GM12878 (cell line): ENCODE data around the gene ARMC3. TPM values are rescaled to one million over a fixed set of nuclear protein-coding genes. Genes with fewer than 3 reads are reported as not detected.

ENCODE experiments used
- BHLHE40 ChIP-seq, 2 experiments: fragments of 450-650 bp in 1 of 2; IDR thresholded peaks; 2 replicates each; pipeline ENCODE4 v1.6.1; 2011 to 2017; ENCODE audit warnings: low read depth in 2 of 2, borderline replicate concordance in 1 of 2, improper control_type of control experiment in 1 of 2, low read length in 1 of 2, mild to moderate bottlenecking in 1 of 2
- CHD2 ChIP-seq: IDR thresholded peaks from 2 replicates; pipeline ENCODE4 v1.6.1; 2011; ENCODE audit warnings: low read depth, low read length, improper control_type of control experiment, borderline replicate concordance
- E4F1 ChIP-seq: fragments of 450-650 bp; IDR thresholded peaks from 2 replicates; pipeline ENCODE4 v1.6.1; 2018; ENCODE audit warnings: borderline replicate concordance, mild to moderate bottlenecking; ENCODE audit not compliant: partially characterized antibody
- GABPA ChIP-seq: IDR thresholded peaks from 2 replicates; pipeline ENCODE4 v1.6.1; 2014; ENCODE audit warnings: antibody characterized with exemption, low read depth, mild to moderate bottlenecking, inconsistent platforms
- HDGF ChIP-seq: fragments of 450-650 bp; IDR thresholded peaks from 2 replicates; pipeline ENCODE4 v1.6.1; 2016; ENCODE audit warnings: antibody characterized with exemption
- HSF1 ChIP-seq: fragments of 150-350 bp; IDR thresholded peaks from 2 replicates; pipeline ENCODE4 v1.6.1; 2014; ENCODE audit warnings: mild to moderate bottlenecking, low read depth, low read length
- REST ChIP-seq: IDR thresholded peaks from 2 replicates; pipeline ENCODE4 v1.6.1; 2012; ENCODE audit warnings: mild to moderate bottlenecking, low read depth, low read length
- SMC3 ChIP-seq: IDR thresholded peaks from 2 replicates; pipeline ENCODE4 v1.6.1; 2011; ENCODE audit warnings: low read length, improper control_type of control experiment, borderline replicate concordance
- SREBF2 ChIP-seq: IDR thresholded peaks from 2 replicates; pipeline ENCODE4 v1.6.1; 2012; ENCODE audit warnings: mild to moderate bottlenecking, low read length
- ZBED1 ChIP-seq: IDR thresholded peaks from 2 replicates; pipeline ENCODE4 v1.6.1; 2016; ENCODE audit warnings: borderline replicate concordance
- polyA plus RNA-seq, 11 experiments: library from polyadenylated mRNA; depleted of rRNA in 4 of 11; unstranded in 6 of 11; stranded (reverse) in 5 of 11; fragments of >200 nt; fragmentation: Nextera tagmentation in 4 of 11; fragmentation: Illumina TruSeq in 1 of 11; extraction: Ambion mirVana in 4 of 11; extraction: Trizol in 1 of 11; gene quantifications; 1 replicate in 1 of 11; 2 replicates in 10 of 11; pipeline versions ENCODE4 v1.2.1 to v1.2.3, GENCODE V29; 2011 to 2016; ENCODE audit warnings: inconsistent platforms in 2 of 11, missing spikeins in 2 of 11, low read depth in 1 of 11
- total RNA-seq, 4 experiments: library from RNA; depleted of rRNA in 3 of 4; stranded (reverse); fragments of >200 nt in 3 of 4; fragmentation: Illumina TruSeq in 1 of 4; extraction: Trizol in 1 of 4; gene quantifications; 2 replicates each; pipeline versions ENCODE4 v1.2.1 to v1.2.3, GENCODE V29; 2013 to 2021
- TF ChIP-seq, protein P1 (sequence below), 3 experiments: IDR thresholded peaks in 2 of 3; conservative IDR thresholded peaks in 1 of 3; 2 replicates each; pipeline ENCODE4 v1.5.1; 2011; ENCODE audit warnings: low read depth in 3 of 3, low read length in 3 of 3, mild to moderate bottlenecking in 3 of 3, control low read depth in 2 of 3, moderate library complexity in 2 of 3, inconsistent platforms in 1 of 3, mixed read lengths in 1 of 3; ENCODE audit not compliant: control insufficient read depth in 2 of 3, insufficient read depth in 1 of 3; ENCODE audit errors: extremely low read depth in 1 of 3
- TF ChIP-seq, protein P2 (sequence below): fragments of 450-650 bp; IDR thresholded peaks from 2 replicates; pipeline ENCODE4 v1.6.1; 2016; ENCODE audit warnings: mild to moderate bottlenecking
- TF ChIP-seq, protein P3 (sequence below): fragments of 450-650 bp; formaldehyde crosslinking; IDR thresholded peaks from 2 replicates; pipeline ENCODE4 v1.4.0; 2022; ENCODE audit warnings: mild to moderate bottlenecking, moderate library complexity

ARMC3 gene
- total and polyA plus RNA-seq, 10 of the 15 experiments (the other 5 are each of a cell fraction or from before 2014, with no cell fraction given): 0.01 to 0.06 TPM; not detected in 8

DNA sequence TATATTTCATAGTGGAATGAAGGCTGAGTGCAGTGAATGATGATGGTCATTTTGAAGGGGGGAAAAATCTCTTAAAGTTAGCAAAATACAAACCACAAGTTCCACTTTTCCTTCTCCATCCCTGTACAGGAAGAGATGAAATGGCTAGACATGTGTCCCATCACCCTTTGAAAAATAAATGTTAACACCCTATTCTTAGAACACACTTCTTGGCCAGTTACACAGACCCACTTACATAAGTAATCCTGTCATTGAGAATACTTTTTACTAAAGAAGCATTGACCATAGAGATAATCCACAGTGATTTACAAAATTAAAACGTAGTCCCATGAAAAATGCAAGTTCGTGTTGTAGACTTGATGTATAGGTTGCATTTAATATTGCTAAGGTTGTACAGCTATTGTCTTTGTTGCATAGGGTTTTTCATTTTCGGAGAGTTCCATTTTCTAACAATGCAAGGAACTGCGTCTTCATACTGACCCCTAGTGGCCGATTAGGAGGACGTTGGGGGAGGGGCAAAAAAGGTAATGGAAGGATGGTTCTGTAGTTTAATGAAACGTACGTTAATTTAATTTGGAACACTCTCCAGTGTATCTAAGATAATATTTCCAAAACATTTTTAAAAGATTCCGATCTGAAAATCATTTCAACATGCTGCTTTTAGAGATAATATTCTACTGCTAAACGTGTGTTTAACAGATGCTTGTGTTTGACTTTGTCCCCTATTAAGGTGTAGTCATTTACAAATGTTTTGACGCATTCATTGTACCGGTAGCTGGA is 60.9 kb downstream of the ARMC3 start (continued):
- no peak for TF ChIP-seq HSF1
- no peak for TF ChIP-seq E4F1
- TF ChIP-seq SREBF2: no peak
- TF ChIP-seq, protein P1, sequence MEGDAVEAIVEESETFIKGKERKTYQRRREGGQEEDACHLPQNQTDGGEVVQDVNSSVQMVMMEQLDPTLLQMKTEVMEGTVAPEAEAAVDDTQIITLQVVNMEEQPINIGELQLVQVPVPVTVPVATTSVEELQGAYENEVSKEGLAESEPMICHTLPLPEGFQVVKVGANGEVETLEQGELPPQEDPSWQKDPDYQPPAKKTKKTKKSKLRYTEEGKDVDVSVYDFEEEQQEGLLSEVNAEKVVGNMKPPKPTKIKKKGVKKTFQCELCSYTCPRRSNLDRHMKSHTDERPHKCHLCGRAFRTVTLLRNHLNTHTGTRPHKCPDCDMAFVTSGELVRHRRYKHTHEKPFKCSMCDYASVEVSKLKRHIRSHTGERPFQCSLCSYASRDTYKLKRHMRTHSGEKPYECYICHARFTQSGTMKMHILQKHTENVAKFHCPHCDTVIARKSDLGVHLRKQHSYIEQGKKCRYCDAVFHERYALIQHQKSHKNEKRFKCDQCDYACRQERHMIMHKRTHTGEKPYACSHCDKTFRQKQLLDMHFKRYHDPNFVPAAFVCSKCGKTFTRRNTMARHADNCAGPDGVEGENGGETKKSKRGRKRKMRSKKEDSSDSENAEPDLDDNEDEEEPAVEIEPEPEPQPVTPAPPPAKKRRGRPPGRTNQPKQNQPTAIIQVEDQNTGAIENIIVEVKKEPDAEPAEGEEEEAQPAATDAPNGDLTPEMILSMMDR (IDR thresholded peaks at IDR 0.05 in 2 of 3, conservative IDR thresholded peaks at IDR 0.05 in 1 of 3; ENCODE audit: control insufficient read depth in 2 of 3, extremely low read depth in 1 of 3, insufficient read depth in 1 of 3, low read depth in 3 of 3, low read length in 3 of 3): peak; percentile 81 to 87 (median 86)
- TF ChIP-seq CHD2: peak; percentile 91
- TF ChIP-seq, protein P2, sequence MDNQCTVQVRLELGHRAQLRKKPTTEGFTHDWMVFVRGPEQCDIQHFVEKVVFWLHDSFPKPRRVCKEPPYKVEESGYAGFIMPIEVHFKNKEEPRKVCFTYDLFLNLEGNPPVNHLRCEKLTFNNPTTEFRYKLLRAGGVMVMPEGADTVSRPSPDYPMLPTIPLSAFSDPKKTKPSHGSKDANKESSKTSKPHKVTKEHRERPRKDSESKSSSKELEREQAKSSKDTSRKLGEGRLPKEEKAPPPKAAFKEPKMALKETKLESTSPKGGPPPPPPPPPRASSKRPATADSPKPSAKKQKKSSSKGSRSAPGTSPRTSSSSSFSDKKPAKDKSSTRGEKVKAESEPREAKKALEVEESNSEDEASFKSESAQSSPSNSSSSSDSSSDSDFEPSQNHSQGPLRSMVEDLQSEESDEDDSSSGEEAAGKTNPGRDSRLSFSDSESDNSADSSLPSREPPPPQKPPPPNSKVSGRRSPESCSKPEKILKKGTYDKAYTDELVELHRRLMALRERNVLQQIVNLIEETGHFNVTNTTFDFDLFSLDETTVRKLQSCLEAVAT: no peak
- TF ChIP-seq, protein P3, sequence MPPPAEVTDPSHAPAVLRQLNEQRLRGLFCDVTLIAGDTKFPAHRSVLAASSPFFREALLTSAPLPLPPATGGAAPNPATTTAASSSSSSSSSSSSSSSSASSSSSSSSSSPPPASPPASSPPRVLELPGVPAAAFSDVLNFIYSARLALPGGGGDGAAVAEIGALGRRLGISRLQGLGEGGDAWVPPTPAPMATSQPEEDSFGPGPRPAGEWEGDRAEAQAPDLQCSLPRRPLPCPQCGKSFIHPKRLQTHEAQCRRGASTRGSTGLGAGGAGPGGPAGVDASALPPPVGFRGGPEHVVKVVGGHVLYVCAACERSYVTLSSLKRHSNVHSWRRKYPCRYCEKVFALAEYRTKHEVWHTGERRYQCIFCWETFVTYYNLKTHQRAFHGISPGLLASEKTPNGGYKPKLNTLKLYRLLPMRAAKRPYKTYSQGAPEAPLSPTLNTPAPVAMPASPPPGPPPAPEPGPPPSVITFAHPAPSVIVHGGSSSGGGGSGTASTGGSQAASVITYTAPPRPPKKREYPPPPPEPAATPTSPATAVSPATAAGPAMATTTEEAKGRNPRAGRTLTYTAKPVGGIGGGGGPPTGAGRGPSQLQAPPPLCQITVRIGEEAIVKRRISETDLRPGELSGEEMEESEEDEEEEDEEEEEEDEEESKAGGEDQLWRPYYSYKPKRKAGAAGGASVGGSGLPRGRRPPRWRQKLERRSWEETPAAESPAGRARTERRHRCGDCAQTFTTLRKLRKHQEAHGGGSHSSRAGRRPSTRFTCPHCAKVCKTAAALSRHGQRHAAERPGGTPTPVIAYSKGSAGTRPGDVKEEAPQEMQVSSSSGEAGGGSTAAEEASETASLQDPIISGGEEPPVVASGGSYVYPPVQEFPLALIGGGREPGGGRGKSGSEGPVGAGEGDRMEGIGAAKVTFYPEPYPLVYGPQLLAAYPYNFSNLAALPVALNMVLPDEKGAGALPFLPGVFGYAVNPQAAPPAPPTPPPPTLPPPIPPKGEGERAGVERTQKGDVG: no peak
- peak; percentile 89 for TF ChIP-seq SMC3
- no peak for TF ChIP-seq HDGF
- no peak for TF ChIP-seq GABPA
- no peak for TF ChIP-seq REST
- TF ChIP-seq BHLHE40 (IDR thresholded peaks at IDR 0.05; ENCODE audit: borderline replicate concordance in 1 of 2, low read depth in 2 of 2, low read length in 1 of 2): 0 out of 4 replicates have a peak, but pooled peaks of 1 of the 2 experiments have one; percentile 15
- no peak for TF ChIP-seq ZBED1
